ENCODE measurements around the gene NAT14.

NAT14 gene

DNA sequence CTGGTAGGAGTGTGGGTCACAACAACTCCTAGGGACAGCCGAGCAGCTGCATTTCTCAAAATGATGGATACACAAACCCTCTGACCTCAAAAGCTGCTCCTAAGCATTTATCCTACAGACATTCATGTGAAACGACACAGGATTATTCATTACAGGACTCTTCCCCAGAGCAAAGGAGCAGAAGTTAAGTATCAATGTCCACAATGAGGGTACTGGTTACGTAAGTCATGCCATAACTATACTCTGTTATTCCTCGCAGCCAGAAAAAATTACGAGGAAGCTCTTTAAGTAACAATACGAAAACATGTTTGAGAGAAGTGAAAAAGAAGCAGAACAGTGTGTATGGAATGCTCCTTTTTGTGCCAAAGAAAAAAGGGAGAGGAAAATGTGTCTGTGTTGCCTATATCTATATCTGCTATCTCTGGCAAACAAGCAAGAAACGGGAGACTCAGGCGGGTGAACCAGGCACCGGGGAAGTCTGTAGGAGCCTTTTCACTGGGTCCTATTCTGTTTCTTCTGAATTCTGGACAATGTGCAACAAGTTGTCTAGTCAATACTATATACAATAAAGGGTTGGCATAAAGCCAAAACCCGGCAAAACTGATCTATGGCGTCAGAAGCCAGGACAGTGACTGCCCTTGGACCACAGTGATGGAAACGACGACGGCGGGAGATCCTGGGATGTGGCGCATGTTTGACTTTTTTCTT, 24.9 kb upstream of the NAT14 start:
- no peak for DNase-seq (ENCODE audit: low spot score)
- H3K27ac ChIP-seq, result peak overlapping the region; percentile 88
- POLR2A ChIA-PET (ENCODE audit: low non-redundant PET), result no interaction called here
- no peak for TF ChIP-seq CTCF (conservative IDR thresholded peaks at IDR 0.05; ENCODE audit: low read depth)
- CTCF ChIA-PET, result no interaction called here

- peak; percentile 67 for DNase-seq (ENCODE audit: low spot score)
- POLR2A ChIA-PET (ENCODE audit: low non-redundant PET), result interaction anchor here (0.6 kb wide), 1 partner anchor 120 kb away, joined by 3 read pairs; the partner anchor contains the start of gene ZNF579
- TF ChIP-seq CTCF (conservative IDR thresholded peaks at IDR 0.05; ENCODE audit: low read depth), result no peak
- CTCF ChIA-PET, result interaction anchor here (0.6 kb wide), 1 partner anchor 258 kb away, joined by 3 read pairs; no protein-coding TSS in a partner anchor
- H3K27ac ChIP-seq, result peak overlapping the region; percentile 88
Measured at GRCh38 chr19:55460670-55461258, 24.2 kb upstream of the NAT14 start.

DNA sequence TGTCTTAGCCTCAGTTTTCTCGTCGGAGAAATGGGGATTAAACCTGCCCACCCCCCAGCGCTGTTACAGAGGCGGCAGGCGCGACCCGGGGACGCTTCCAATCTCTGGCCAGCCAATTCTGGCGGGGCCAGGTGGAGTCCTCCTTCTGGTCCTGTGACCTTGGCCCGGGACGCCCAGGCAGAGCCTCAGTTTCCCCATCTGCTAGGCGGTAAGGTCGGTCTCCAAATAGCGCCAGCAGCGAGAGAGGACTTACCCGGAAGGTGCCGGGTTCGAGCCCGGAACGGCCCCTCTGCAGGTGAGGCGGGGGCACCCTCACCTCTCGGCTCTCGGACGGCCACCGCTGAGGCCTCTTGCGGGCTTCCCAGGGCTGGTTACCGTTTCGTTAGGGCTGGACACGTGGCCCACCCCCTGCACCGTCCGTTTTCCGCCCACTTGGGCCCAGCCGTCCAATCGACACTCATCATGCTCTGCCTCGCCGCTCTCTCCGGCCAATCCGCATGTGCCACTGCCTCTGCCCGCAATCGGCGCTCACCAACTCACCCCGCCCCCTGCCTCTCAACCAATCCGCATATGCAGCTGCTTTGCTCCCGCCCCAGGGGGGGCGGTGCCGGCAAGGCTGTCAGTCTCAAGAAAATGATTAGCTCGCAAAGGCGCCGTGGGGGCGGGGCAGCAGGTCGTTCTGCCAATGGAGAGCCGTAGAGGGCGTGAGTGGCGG, 23.6 kb upstream of the NAT14 start, which contains the start of gene ISOC2:
Gene ISOC2 (minus strand): TSS at position 384 of the 715 bp plus-strand sequence. CDS start 5,156 bp downstream, outside the sequence.
- peak within 1 kb of the TSS; percentile 88 for H3K27ac ChIP-seq
- POLR2A ChIA-PET (ENCODE audit: low non-redundant PET), result interaction anchor here (0.6 kb wide), 1 partner anchor 119 kb away, joined by 3 read pairs; the partner anchor contains the start of gene ZNF579

DNA sequence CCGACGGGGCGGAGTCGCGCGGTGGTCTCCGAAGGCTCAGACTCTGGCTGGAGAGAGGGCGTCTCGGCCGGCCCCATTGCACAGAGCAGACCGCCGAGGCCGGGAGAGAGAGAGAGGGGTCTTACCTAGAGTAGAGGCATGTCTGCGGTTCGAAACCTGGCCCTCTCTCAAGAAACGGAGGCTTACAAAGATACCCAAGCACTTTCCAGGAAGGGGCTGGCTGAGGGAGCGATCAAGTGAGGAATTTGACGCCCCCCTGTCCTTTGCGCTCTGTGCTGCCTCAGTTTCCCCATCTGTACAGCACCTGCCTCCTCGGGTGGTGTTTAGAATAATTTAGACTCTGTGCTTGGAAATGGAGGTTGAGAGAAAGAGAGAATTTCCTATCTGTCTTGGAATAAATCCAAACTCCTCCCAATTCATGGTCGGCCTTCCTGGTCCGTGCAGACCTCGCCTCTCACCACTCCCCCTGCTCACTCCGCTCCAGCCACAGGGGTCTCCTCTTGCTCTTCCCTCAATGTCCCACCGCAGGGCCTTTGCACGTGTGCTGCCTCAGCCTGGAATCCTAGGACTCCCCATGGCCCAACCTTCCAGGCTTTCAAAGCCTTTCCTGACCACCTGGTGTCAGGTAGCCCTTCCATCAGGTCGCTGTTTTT, 22.9 kb upstream of the NAT14 start:
- ChIA-PET CTCF (no interaction called here), POLR2A (ENCODE audit: low non-redundant PET) (no interaction called here)
- DNase-seq (ENCODE audit: low spot score), result no peak
- peak overlapping the region; percentile 88 for H3K27ac ChIP-seq
- no peak for TF ChIP-seq CTCF (conservative IDR thresholded peaks at IDR 0.05; ENCODE audit: low read depth)

More for the DNA sequence above, 23.6 kb upstream of the NAT14 start, which contains the start of gene ISOC2:
- CTCF ChIA-PET, result interaction anchor here (0.6 kb wide), 1 partner anchor 259 kb away, joined by 3 read pairs; no protein-coding TSS in a partner anchor
- no peak for TF ChIP-seq CTCF (conservative IDR thresholded peaks at IDR 0.05; ENCODE audit: low read depth)
- peak; percentile 99 for DNase-seq (ENCODE audit: low spot score)

DNA sequence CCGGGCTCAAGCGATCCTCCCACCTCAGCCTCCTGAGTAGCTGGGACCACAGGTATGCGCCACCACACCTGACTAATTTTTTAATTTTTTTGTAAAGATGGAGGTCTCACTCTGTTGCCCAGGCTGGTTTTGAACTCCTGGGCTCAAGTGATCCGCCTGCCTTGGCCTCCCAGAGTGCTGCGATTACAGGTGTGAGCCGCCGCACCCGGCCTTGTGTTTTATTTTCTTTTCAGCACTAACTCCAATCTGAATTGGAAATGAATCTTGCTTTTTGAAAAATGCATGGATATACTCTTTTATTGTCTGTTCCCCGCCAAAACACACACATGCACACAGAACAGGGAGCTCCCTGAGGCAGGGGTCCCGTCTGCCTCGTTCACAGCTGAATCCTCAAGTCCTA, 22.3 kb upstream of the NAT14 start:
- no peak for TF ChIP-seq CTCF (conservative IDR thresholded peaks at IDR 0.05; ENCODE audit: low read depth)
- ChIA-PET CTCF (interaction anchor here (0.6 kb wide), 1 partner anchor 103 kb away, joined by 4 read pairs; no protein-coding TSS in a partner anchor), POLR2A (ENCODE audit: low non-redundant PET) (interaction anchor here (0.6 kb wide), 1 partner anchor 187 kb away, joined by 6 read pairs; no protein-coding TSS in a partner anchor)
- DNase-seq (ENCODE audit: low spot score), result no peak
- H3K27ac ChIP-seq, result peak overlapping the region; percentile 88

DNA sequence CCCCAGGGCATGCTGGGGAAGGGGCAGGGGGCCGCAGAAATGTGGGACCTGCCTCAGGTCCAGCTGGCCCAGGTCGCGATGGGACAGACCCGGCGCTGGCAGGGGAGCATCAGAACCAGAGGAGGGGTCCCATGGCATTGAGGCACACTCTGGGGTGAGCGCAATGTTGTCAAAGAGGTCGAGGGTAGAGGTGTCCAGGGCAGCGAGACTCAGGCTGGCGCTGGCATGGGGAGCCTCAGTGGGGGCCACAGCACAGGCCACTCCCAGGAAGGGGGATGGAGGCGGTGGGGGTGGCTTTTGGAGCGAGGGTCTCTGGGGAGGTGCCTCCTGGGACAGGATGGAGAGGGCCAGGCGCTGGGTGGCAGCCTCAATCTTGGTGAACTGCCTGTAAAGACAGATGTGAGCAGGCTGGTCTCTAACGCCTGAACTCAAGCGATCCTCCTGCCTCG, 21.4 kb upstream of the NAT14 start:
- no peak for DNase-seq (ENCODE audit: low spot score)
- CTCF ChIA-PET, result no interaction called here
- POLR2A ChIA-PET (ENCODE audit: low non-redundant PET), result no interaction called here
- H3K27ac ChIP-seq, result no peak overlapping the region
- no peak for TF ChIP-seq CTCF (conservative IDR thresholded peaks at IDR 0.05; ENCODE audit: low read depth)

Data from RWPE1 (cell line).